ENCODE data around the gene ALDOB. TPM values are rescaled to one million over a fixed set of nuclear protein-coding genes. Genes with fewer than 3 reads are reported as not detected.

The ALDOB gene
- total and polyA plus RNA-seq, 2 donors (not counting 3 experiments of a cell fraction or from before 2014, with no cell fraction given), result not detected

DNA sequence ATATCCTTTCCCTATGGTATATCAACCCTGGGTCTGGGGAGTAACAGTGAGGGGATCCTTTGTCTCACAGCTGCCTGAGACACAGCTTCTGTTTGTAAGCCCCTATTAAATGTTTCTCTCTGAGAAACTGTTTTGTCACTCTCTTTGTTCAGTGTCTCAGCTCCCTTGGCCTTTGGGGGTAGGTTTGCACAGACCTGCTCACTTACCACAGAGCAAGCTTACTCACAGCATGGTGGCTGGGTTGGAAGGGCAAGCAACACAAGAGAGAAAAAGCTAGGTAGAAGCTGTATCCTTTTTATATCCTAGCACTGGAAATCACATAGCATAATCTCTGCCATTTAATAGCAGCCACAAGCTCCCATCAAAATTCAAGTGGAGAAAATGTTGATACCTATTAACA, 55.3 kb downstream of the ALDOB start:
- intact Hi-C loops (cut with micrococcal nuclease), result no loop called here
- no peak overlapping the region for H3K27ac ChIP-seq (ENCODE audit: insufficient read depth, low read depth, low read length)
- no TSS peak for BruUV-seq (replicated peaks)
- H4K20me1 ChIP-seq (replicated peaks; ENCODE audit: control insufficient read depth, extremely low read depth, insufficient read depth, low read length), result no peaks in the 10 kb centered on the region
- H3K79me2 ChIP-seq (ENCODE audit: control insufficient read depth, insufficient read depth, low read length), result no peaks in the 10 kb centered on the region
- H3K4me2 ChIP-seq (ENCODE audit: insufficient read depth, low read length), result no peak overlapping the region
- POLR2A ChIA-PET, result no interaction called here
- no peak for FAIRE-seq
- no peak overlapping the region for H2AFZ ChIP-seq (ENCODE audit: low read depth, low read length)
- no peaks in the 10 kb centered on the region for H3K9me1 ChIP-seq (replicated peaks; ENCODE audit: control insufficient read depth, extremely low read depth, insufficient read depth, low read length)
- TF ChIP-seq JUN (IDR thresholded peaks at IDR 0.05; ENCODE audit: borderline replicate concordance, insufficient read depth, insufficient read length, low read depth), result no peak
- TF ChIP-seq POLR2AphosphoS5 (IDR thresholded peaks at IDR 0.05; ENCODE audit: insufficient read depth, low read depth, low read length), result no peak
- TF ChIP-seq, protein P1, sequence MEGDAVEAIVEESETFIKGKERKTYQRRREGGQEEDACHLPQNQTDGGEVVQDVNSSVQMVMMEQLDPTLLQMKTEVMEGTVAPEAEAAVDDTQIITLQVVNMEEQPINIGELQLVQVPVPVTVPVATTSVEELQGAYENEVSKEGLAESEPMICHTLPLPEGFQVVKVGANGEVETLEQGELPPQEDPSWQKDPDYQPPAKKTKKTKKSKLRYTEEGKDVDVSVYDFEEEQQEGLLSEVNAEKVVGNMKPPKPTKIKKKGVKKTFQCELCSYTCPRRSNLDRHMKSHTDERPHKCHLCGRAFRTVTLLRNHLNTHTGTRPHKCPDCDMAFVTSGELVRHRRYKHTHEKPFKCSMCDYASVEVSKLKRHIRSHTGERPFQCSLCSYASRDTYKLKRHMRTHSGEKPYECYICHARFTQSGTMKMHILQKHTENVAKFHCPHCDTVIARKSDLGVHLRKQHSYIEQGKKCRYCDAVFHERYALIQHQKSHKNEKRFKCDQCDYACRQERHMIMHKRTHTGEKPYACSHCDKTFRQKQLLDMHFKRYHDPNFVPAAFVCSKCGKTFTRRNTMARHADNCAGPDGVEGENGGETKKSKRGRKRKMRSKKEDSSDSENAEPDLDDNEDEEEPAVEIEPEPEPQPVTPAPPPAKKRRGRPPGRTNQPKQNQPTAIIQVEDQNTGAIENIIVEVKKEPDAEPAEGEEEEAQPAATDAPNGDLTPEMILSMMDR (IDR thresholded peaks at IDR 0.05; ENCODE audit: extremely low read depth in 1 of 2, insufficient read depth in 1 of 2, low read depth in 1 of 2, low read length in 2 of 2), result no peak
- no peak for TF ChIP-seq FOS (IDR thresholded peaks at IDR 0.05; ENCODE audit: borderline replicate concordance, insufficient read depth, low read length)
- no peak for TF ChIP-seq POLR2A (IDR thresholded peaks at IDR 0.05; ENCODE audit: low read depth, low read length)
- TF ChIP-seq GATA2 (IDR thresholded peaks at IDR 0.05; ENCODE audit: insufficient read depth, insufficient read length, low read depth, low read length), result no peak
- TF ChIP-seq, protein P2, sequence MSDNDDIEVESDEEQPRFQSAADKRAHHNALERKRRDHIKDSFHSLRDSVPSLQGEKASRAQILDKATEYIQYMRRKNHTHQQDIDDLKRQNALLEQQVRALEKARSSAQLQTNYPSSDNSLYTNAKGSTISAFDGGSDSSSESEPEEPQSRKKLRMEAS (IDR thresholded peaks at IDR 0.05; ENCODE audit: insufficient read depth, insufficient read length), result no peak
- no peak for TF ChIP-seq EZH2 (IDR thresholded peaks at IDR 0.05; ENCODE audit: borderline replicate concordance, low read depth, low read length, severe bottlenecking)
- TF ChIP-seq MYC (IDR thresholded peaks at IDR 0.05; ENCODE audit: low read depth, low read length), result no peak
- no peaks in the 10 kb centered on the region for H3K9me3 ChIP-seq (replicated peaks; ENCODE audit: control insufficient read depth, insufficient read depth, low read length)
- H3K9ac ChIP-seq (replicated peaks; ENCODE audit: extremely low read depth, insufficient read depth, low read length), result no peak overlapping the region
- dilution Hi-C loops (cut with MboI; ENCODE audit: extremely low pct_ligation_motif_present, low sequenced_read_pairs), result no loop called here
- no peak for DNase-seq (ENCODE audit: low read depth, low spot score)
- no peak overlapping the region for H3K4me3 ChIP-seq (replicated peaks in 1 of 3; ENCODE audit: insufficient read depth in 1 of 3, low read depth in 1 of 3, low read length in 3 of 3)
- no peaks in the 10 kb centered on the region for H3K4me1 ChIP-seq (ENCODE audit: control insufficient read depth, extremely low read depth, insufficient read depth, low read length)
- CTCF ChIA-PET, result interaction anchor here (1.3 kb wide), 1 partner anchor 8 kb away, joined by 3 read pairs; no protein-coding TSS in a partner anchor
- H3K36me3 ChIP-seq (ENCODE audit: control insufficient read depth in 2 of 2, extremely low read depth in 1 of 2, insufficient read depth in 2 of 2, low read length in 2 of 2), result no peaks in the 10 kb centered on the region
- H3K27me3 ChIP-seq (ENCODE audit: control insufficient read depth in 2 of 2, insufficient read depth in 2 of 2, low read length in 2 of 2), result no peaks in the 10 kb centered on the region
